Activated CD4-positive, CD25-positive, alpha-beta regulatory T cell treated with anti-CD3 and anti-CD28 coated beads, Interleukin-2, amount 50 U/mL, for 72 hours (primary cell): ENCODE data around the gene ZNF174.

Source experiments
- DNase-seq: peaks from one replicate; pipeline ENCODE4 v3.0.0; 2021

The ZNF174 gene

DNA sequence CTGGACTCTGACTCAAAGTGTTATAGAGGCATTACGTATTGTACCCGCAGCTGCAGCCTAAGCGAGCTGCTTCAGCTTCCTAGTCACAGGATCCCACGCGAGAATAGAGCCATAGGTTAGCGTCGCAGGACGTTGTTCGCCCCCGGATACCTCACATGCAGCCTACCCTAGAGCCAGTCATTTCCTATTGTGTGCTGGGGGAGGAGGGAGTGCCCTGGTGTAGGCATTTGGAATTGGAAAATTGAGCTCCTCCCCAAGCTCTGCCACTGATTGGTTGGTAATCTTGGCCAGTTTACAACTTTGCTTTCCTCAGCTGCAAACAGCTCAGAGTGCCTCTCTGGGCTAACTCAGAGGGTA is 43.0 kb downstream of the ZNF174 start:
- DNase-seq = no peak

DNA sequence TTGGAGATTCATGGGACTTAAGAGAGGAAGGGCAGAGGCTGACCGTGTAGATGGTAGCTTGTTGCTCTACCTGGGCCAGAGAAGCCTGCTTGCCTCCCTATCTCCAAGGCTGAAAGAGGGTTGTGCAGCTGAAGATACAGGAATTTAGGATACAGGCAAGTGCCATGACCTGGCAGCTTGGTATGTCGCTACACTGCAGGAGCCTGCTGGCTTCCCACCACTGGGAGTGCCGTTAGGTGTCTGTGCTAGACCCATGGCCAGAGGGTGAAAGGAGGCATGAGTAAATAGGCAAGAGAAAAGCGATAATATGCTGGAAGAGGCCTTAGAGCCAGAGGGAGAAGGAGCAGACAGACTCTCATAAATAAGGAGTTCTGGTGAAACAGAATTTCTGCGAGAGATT is 53.1 kb downstream of the ZNF174 start:
- DNase-seq = no peak

DNA sequence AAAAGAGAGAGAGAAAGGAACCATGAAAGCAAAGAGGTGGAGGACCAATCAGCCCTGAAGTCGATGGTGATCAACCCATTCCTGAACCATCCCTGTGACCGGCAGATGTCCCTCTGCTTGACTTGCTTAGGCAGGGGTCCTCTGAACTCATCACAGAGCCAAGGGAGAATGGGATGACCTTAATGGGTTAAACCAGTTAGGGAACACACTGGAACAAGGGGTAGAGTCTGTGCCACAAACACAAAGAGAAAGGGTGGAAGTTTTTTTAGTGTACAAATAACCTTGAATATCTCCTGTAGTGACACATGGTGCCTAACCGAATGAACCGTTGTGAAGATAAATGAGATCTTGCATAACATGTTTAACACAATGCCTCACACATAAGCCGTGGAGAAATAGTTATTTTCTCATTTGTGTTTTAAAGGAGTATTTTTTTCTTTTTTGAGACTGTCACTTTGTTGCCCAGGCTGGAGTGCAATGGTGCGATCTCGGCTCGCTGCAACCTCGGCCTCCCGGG is 53.7 kb downstream of the ZNF174 start:
- DNase-seq = no peak

DNA sequence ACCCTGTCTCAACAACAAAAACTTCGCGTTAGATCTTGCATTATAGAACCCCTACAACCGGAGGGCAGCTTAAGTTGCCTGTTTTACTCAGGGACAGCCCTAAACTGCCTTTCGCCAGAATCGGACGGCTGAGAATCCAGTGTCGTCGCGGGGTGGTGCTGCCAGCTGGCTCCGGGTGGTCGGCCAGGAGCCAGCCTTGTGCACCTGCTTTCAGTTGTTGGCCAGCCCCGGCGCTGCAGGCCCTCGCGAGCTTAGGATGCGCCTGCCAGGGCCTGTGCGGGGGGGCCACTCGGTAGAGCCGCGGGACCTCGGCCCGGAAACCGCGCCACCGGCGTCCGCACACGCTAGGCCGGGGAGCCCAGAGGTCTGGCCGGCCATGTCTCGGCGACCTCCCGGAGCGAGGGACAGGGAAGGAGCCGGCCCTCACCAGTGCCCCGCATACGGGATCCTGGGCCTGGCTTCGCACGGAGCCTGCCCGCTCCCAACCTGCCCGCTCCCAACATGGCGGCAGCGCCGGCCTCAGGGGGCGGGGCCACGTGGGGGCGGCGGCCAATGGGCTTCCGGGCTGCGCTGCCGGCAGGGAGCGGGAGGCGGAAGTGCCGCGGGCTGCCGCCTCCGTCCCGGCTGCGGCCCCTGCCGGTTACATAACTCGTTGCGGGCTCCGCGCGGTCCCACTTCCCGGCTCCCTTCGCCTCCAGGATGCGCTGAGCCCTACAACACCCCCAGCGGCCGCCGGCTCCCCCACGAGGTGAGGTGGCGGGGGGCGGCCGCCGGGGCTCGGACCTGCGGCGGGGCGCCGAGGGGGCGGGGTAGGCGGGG is 56.6 kb downstream of the ZNF174 start:
- DNase-seq = peak; percentile 93

DNA sequence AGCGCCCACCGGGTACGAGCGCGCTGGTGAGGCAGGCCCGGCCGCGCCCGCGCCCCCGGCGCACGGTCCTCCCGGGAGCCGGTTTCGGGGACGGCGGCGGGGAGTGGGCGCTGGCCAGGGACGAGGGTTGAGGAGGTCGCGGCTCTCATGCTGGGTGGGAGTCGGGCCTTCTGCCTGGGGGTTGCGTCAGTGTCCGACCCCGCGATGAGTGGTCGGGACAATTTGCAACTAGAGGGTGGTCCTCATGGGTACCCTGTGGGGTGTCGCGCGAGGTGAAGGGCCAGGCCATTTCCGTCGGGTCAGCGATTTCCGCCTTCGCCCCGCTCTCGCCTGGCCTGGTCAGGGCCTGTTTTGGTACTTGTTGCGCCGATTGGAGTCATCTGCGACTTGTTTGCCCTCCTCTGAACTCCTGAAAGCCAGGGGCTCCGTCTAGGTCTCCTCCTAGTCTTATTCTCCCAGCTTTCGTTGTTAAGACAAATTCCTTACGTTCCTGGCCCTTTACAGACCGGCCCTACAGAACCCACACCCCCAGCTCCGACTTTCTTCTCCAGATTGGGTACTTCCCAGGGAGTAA is 57.4 kb downstream of the ZNF174 start:
- DNase-seq = peak; percentile 48

DNA sequence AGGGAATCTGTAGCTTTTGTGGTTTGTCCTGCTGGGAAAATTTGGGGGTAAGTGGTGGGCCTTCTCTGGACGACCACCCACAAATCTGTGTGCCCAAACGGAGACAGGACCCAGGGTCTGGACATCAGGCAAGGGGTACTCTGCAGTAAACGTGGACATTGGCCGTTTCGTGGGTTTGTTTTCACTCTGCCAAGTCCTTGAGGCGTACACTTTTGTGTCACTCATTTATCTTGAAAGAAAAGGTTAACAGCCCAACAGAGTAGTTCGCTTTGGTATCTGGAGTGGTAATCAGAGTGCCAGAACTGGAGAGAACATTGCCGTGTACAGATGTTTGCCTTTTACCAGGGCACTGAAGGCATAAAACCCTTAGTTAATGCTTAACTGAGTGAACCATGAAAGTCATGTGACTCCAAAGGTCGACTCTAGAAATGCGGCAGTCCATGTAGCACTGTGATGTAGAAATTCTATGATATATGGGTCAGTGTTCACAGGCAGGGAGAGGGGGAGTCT is 57.9 kb downstream of the ZNF174 start:
- no peak for DNase-seq
